Activated CD8-positive, alpha-beta memory T cell treated with anti-CD3 and anti-CD28 coated beads, Interleukin-2, amount 50 U/mL, for 24 hours (primary cell): ENCODE measurements around the gene PLA2G12A.
"Not testable (repeated sequence)": the region's sequence is repeated elsewhere in the genome, so short reads cannot be mapped to it uniquely, and the experiment has no call there.

Experiments used
- DNase-seq: peaks from one replicate; pipeline ENCODE4 v3.0.0-alpha.2; 2020; ENCODE audit errors: extremely low read depth

The PLA2G12A gene

GRCh38 chr4:109678925-109679324 lies 50.9 kb downstream of the PLA2G12A start:
- DNase-seq, result not testable (repeated sequence)

- not testable (repeated sequence) for DNase-seq
Measured at GRCh38 chr4:109678472-109678871, 51.4 kb downstream of the PLA2G12A start.

- no peak for DNase-seq
Measured at GRCh38 chr4:109676886-109677285, 53.0 kb downstream of the PLA2G12A start.

GRCh38 chr4:109675843-109676242 lies 54.0 kb downstream of the PLA2G12A start:
- DNase-seq, result no peak

GRCh38 chr4:109675181-109675580 lies 54.7 kb downstream of the PLA2G12A start:
- no peak for DNase-seq

- DNase-seq, result no peak
Measured at GRCh38 chr4:109673303-109673702, 56.6 kb downstream of the PLA2G12A start.

GRCh38 chr4:109672169-109672930 lies 57.5 kb downstream of the PLA2G12A start:
- no peak for DNase-seq

GRCh38 chr4:109671350-109671749 lies 58.5 kb downstream of the PLA2G12A start:
- no peak for DNase-seq

- DNase-seq, result no peak
Measured at GRCh38 chr4:109665783-109666485, 63.9 kb downstream of the PLA2G12A start.

- no peak for DNase-seq
Measured at GRCh38 chr4:109662771-109663170, 67.1 kb downstream of the PLA2G12A start.

- DNase-seq, result no peak
Measured at GRCh38 chr4:109662116-109662515, 67.8 kb downstream of the PLA2G12A start.
